Astrocyte (in vitro differentiated cells and primary cell): Measurements from ENCODE around the gene EPHB2. TPM values are rescaled to one million over a fixed set of nuclear protein-coding genes. Genes with fewer than 3 reads are reported as not detected.

Source experiments
- DNase-seq: peaks from one replicate; pipeline ENCODE4 v3.0.0-alpha.2; 2010; ENCODE audit warnings: low read depth
- FAIRE-seq: peaks from 2 replicates; lab custom pipeline; 2011; peaks lifted over from hg19 to GRCh38; lab: Jason Lieb, UNC
- H2AFZ ChIP-seq: 2 replicates; pipeline ENCODE4 v1.6.0; 2012; ENCODE audit warnings: low read depth, low read length, inconsistent platforms
- H3K27ac ChIP-seq: 2 replicates; pipeline ENCODE4 v1.5.1; 2011; ENCODE audit warnings: low read depth, low read length, inconsistent platforms
- H3K27me3 ChIP-seq: 2 replicates; pipeline ENCODE4 v1.6.0; 2011; ENCODE audit warnings: low read length, inconsistent platforms; ENCODE audit not compliant: insufficient read depth
- H3K36me3 ChIP-seq: 2 replicates; pipeline ENCODE4 v1.5.1; 2011; ENCODE audit warnings: low read length, inconsistent platforms; ENCODE audit not compliant: insufficient read depth
- H3K4me1 ChIP-seq: 2 replicates; pipeline ENCODE4 v1.5.1; 2011; ENCODE audit warnings: low read length, inconsistent platforms; ENCODE audit not compliant: insufficient read depth
- H3K4me2 ChIP-seq: 2 replicates; pipeline ENCODE4 v1.6.0; 2012; ENCODE audit warnings: low read length, inconsistent platforms
- H3K4me3 ChIP-seq: 2 replicates; pipeline ENCODE4 v1.5.1; 2011; ENCODE audit warnings: low read depth, mild to moderate bottlenecking, low read length, inconsistent platforms; ENCODE audit not compliant: insufficient read depth
- H3K79me2 ChIP-seq: 2 replicates; pipeline ENCODE4 v1.6.0; 2012; ENCODE audit warnings: mild to moderate bottlenecking, low read length, inconsistent platforms; ENCODE audit not compliant: insufficient read depth
- H3K9ac ChIP-seq: 2 replicates; pipeline ENCODE4 v1.6.0; 2012; ENCODE audit warnings: mild to moderate bottlenecking, low read length, inconsistent platforms
- H3K9me3 ChIP-seq: 2 replicates; pipeline ENCODE4 v1.5.1; 2012; ENCODE audit warnings: low read depth, mild to moderate bottlenecking, low read length, inconsistent platforms; ENCODE audit not compliant: insufficient read depth
- H4K20me1 ChIP-seq: 2 replicates; pipeline ENCODE4 v1.6.0; 2012; ENCODE audit warnings: low read length, inconsistent platforms; ENCODE audit not compliant: insufficient read depth
- H3K27ac Mint-ChIP-seq: one replicate; pipeline ENCODE4 v1.8.0; 2021; ENCODE audit warnings: mild to moderate bottlenecking, mixed read lengths; ENCODE audit not compliant: unreplicated experiment
- H3K27me3 Mint-ChIP-seq: one replicate; pipeline ENCODE4 v1.8.0; 2021; ENCODE audit warnings: low read depth, mixed read lengths; ENCODE audit not compliant: unreplicated experiment
- H3K36me3 Mint-ChIP-seq: one replicate; pipeline ENCODE4 v1.8.0; 2021; ENCODE audit warnings: low read depth, mixed read lengths; ENCODE audit not compliant: unreplicated experiment
- H3K4me1 Mint-ChIP-seq: one replicate; pipeline ENCODE4 v1.8.0; 2021; ENCODE audit warnings: low read depth, mixed read lengths; ENCODE audit not compliant: unreplicated experiment
- H3K4me3 Mint-ChIP-seq: one replicate; pipeline ENCODE4 v1.8.0; 2021; ENCODE audit warnings: mild to moderate bottlenecking, moderate library complexity, mixed read lengths; ENCODE audit not compliant: unreplicated experiment
- H3K9me3 Mint-ChIP-seq: one replicate; pipeline ENCODE4 v1.8.0; 2021; ENCODE audit warnings: mild to moderate bottlenecking, mixed read lengths; ENCODE audit not compliant: unreplicated experiment
- CTCF ChIP-seq: IDR thresholded peaks from 2 replicates; pipeline ENCODE4 v1.5.1; 2011; ENCODE audit warnings: low read depth, mild to moderate bottlenecking, inconsistent platforms, low read length, moderate library complexity; ENCODE audit not compliant: insufficient read depth
- EZH2 ChIP-seq: IDR thresholded peaks from 2 replicates; pipeline ENCODE4 v1.6.1; 2012; ENCODE audit warnings: mild to moderate bottlenecking, low read length, inconsistent platforms; ENCODE audit not compliant: insufficient read depth
- total RNA-seq: library from RNA; stranded (reverse); gene quantifications from 2 replicates; pipeline ENCODE4 v1.2.1, GENCODE V29; 2021

The EPHB2 gene
- total RNA-seq, 1 donor from 2014 or later, result 8.4 TPM

DNA sequence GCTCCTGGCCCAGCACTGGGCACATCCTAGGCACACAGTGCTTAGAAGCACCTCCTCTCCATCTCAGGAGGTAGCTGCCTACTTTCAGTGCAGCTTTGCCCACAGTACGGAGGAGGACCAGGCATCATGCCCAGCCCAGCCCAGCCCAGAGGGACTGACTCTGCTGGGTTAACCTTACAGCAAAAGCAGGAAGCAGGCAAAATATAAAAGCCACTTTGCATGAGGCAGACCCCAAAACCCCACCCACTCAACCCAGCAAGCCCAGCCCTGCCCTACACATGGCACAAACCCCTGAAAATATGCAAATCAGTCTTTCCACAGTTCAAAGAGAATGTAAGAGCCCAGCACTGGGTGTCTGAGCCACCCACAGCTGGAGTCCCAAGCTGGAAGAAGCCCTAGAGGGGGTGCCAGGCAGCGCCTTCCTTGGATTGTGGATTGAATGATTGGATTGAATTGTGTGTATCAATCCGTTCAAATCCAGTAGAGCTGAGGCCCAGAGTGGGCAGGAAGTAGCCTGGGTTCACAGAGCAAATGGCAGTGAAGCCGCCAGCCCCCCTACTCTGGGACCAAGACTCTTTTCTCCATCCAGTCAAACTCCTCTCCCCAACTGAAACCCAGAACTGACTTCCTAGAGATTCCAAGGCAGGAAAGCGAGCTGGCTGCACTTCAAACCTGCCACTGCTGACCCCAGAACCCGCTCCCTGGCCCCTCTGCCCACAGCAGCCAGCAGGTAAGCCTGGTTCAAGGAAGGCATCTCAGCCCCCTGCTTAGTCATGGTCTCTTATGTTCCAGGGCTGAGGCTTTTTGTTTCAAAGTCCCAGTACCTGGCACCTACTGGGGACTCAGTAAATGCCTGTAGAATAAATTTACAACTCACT lies 144.3 kb downstream of the EPHB2 start:
- Mint-ChIP-seq H3K4me1 (no peaks in the 10 kb centered on the region), H3K27me3 (peaks cover 46% of the 10 kb centered on the region), H3K36me3 (peaks cover 3% of the 10 kb centered on the region), H3K27ac (no peak overlapping the region), H3K9me3 (peaks cover 2% of the 10 kb centered on the region), H3K4me3 (no peak overlapping the region)
- Histone ChIP-seq H3K27me3 (no peaks in the 10 kb centered on the region), H3K36me3 (no peaks in the 10 kb centered on the region), H4K20me1 (peaks cover 59% of the 10 kb centered on the region), H2AFZ (no peak overlapping the region), H3K27ac (no peak overlapping the region), H3K9ac (no peak overlapping the region), H3K79me2 (no peaks in the 10 kb centered on the region), H3K4me2 (no peak overlapping the region), H3K4me1 (no peaks in the 10 kb centered on the region), H3K9me3 (no peaks in the 10 kb centered on the region), H3K4me3 (no peak overlapping the region)
- FAIRE-seq, result no peak
- no peak for DNase-seq
- TF ChIP-seq CTCF, result no peak
- no peak for TF ChIP-seq EZH2

- TF ChIP-seq CTCF, result no peak
- TF ChIP-seq EZH2, result no peak
These were observed 145.3 kb downstream of the EPHB2 start for GRCh38 chr1:22855668-22856606.

More at GRCh38 chr1:22855668-22856606, 145.3 kb downstream of the EPHB2 start:
- H3K27me3 Mint-ChIP-seq, result peaks cover 41% of the 10 kb centered on the region
- H3K4me3 ChIP-seq, result no peak overlapping the region
- no peaks in the 10 kb centered on the region for H3K4me1 Mint-ChIP-seq
- peaks cover 3% of the 10 kb centered on the region for H3K36me3 Mint-ChIP-seq
- no peaks in the 10 kb centered on the region for H3K36me3 ChIP-seq
- peaks cover 2% of the 10 kb centered on the region for H3K4me1 ChIP-seq
- FAIRE-seq (no peak), DNase-seq (no peak)
- H2AFZ ChIP-seq, result no peak overlapping the region
- H3K27ac Mint-ChIP-seq, result no peak overlapping the region
- no peak overlapping the region for H3K4me3 Mint-ChIP-seq
- no peaks in the 10 kb centered on the region for H3K9me3 Mint-ChIP-seq
- H3K79me2 ChIP-seq, result no peaks in the 10 kb centered on the region
- no peak overlapping the region for H3K9ac ChIP-seq
- no peaks in the 10 kb centered on the region for H3K27me3 ChIP-seq
- H3K9me3 ChIP-seq, result no peaks in the 10 kb centered on the region
- no peak overlapping the region for H3K4me2 ChIP-seq
- no peak overlapping the region for H3K27ac ChIP-seq
- peaks cover 57% of the 10 kb centered on the region for H4K20me1 ChIP-seq
